Glomerular visceral epithelial cell (primary cell): ENCODE measurements around the gene MRPL18.
"Not testable (repeated sequence)": the region's sequence is repeated elsewhere in the genome, so short reads cannot be mapped to it uniquely, and the experiment has no call there.

Experiments used
- DNase-seq: peaks from one replicate; pipeline ENCODE4 v3.0.0-alpha.2; 2016; ENCODE audit errors: extremely low spot score

MRPL18 gene

GRCh38 chr6:159790149-159790955 is at the start of gene MRPL18:
MRPL18 (plus strand) TSS chr6:159790467; CDS start chr6:159790588, 121 bp downstream.
- peak; percentile 97 for DNase-seq

- DNase-seq, result no peak
Observed at GRCh38 chr6:159742165-159742564, 48.1 kb upstream of the MRPL18 start.

GRCh38 chr6:159745081-159745480 is 45.2 kb upstream of the MRPL18 start:
- no peak for DNase-seq

GRCh38 chr6:159746759-159747158 is 43.5 kb upstream of the MRPL18 start:
- no peak for DNase-seq

- DNase-seq, result not testable (repeated sequence)
Observed at GRCh38 chr6:159748127-159748526, 42.1 kb upstream of the MRPL18 start.

- no peak for DNase-seq
Observed at GRCh38 chr6:159751448-159751847, 38.8 kb upstream of the MRPL18 start.

- no peak for DNase-seq
Observed at GRCh38 chr6:159753081-159753872, 37.0 kb upstream of the MRPL18 start.

- DNase-seq, result no peak
Observed at GRCh38 chr6:159754401-159754800, 35.9 kb upstream of the MRPL18 start.

GRCh38 chr6:159754959-159755914 is 35.0 kb upstream of the MRPL18 start:
- DNase-seq, result no peak

GRCh38 chr6:159756508-159756907 is 33.8 kb upstream of the MRPL18 start:
- DNase-seq, result no peak

- peak; percentile 88 for DNase-seq
Observed at GRCh38 chr6:159758031-159759001, 32.0 kb upstream of the MRPL18 start.

- no peak for DNase-seq
Observed at GRCh38 chr6:159759645-159760044, 30.6 kb upstream of the MRPL18 start.

GRCh38 chr6:159760602-159761057 is 29.6 kb upstream of the MRPL18 start:
- DNase-seq, result peak; percentile 94

- DNase-seq, result peak; percentile 36
Observed at GRCh38 chr6:159761129-159761872, 29.0 kb upstream of the MRPL18 start.

GRCh38 chr6:159761873-159762680 is 28.2 kb upstream of the MRPL18 start, which contains the start of gene ACAT2:
ACAT2 (plus strand) TSS chr6:159762045; CDS start chr6:159762088, 43 bp downstream.
- peak; percentile 96 for DNase-seq

- DNase-seq, result peak; percentile 10
Observed at GRCh38 chr6:159762681-159763293, 27.5 kb upstream of the MRPL18 start.

GRCh38 chr6:159766906-159767305 is 23.4 kb upstream of the MRPL18 start:
- DNase-seq, result no peak

GRCh38 chr6:159769470-159769869 is 20.8 kb upstream of the MRPL18 start:
- DNase-seq, result no peak
